Measurements from ENCODE around the gene SPECC1L.

The SPECC1L gene

DNA sequence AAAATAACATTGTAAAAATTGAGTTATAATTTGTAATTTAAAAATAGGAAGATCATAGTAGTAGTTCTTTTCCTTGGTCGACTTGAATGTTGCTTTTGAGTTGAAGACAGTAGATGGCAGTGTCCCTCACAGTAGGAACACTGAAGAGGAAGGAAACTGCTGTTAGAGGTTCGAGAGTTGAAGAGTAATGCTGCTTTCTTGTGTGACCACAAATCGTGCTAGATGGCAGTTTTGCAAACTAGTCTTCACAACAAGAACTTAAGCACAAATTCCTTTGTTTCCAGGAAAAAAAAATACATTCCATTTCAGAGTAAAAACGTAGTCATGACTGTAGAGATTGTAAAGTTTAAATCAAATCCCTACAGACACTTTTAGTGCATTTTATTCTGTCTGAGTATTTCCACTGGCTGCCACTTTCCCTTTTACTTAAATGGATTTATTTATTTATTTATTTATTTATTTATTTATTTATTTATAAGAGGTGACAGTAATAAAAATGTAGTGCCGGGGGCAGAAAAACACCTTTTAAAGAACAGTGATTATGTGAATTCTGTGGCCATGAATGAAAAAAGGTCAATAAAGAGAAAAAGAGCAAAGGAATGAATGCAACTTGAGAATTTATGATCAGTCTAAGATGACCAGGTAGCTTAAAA is 54.6 kb downstream of the SPECC1L start:
- DNase-seq (ENCODE audit: low read depth): peak; percentile 34

DNA sequence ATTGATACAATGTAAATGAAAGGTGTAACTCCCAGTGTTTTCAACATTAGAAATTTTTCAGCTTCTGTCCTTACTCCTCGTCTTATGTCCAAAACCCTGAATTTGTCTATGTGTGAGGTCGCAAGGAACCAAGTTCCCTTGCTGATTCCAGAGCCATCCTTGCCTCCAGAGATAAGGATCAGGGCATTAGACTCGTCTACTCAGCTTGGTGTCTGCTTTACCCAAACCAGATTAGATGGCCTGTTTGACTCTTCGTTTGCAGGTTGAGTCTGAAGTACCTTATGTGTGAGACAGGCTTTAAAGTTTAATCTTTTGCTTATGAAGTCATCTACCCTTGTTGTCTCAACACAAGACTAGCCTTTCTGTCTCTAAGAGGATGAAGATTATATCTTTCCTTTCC is 55.6 kb downstream of the SPECC1L start:
- no peak for DNase-seq (ENCODE audit: low read depth)

DNA sequence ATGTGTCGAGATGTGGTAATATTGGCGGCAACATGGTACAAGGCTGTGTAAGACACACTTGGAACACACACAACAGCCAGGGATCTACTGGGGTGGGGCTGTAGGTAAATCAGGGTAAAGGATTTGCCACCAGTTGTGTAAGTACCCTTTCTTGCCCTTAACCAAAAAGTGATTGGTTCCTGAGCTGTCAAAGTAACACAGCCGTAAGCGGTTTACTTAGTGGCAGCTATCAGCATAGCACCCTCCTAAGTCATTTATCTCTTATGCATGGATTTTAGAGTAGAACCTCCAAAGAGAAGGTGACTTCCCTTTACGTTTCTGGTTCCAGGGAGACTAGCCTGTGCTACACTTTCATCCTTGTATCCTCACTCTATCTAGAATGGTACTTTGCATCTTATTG is 57.2 kb downstream of the SPECC1L start:
- no peak for DNase-seq (ENCODE audit: low read depth)

DNA sequence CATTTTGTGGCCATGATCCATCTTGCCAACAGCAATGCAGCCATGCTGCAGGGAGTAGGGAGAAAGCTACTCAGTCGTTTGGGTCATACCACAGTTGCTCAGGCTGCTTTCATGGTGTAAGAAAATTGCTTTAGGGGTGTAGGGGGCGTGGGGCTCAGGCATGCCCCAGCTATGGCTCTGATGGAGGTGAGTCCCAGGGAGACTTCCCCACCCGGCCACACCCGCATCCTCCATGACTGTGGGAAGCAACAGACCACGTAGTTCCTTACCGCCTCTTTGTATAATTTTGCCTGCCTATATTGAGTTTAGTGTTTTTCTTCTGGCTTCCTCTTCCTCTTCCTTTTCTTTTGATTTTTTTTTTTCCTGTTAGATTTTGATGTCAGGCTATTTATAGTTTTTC is 58.8 kb downstream of the SPECC1L start:
- DNase-seq (ENCODE audit: low read depth): no peak

DNA sequence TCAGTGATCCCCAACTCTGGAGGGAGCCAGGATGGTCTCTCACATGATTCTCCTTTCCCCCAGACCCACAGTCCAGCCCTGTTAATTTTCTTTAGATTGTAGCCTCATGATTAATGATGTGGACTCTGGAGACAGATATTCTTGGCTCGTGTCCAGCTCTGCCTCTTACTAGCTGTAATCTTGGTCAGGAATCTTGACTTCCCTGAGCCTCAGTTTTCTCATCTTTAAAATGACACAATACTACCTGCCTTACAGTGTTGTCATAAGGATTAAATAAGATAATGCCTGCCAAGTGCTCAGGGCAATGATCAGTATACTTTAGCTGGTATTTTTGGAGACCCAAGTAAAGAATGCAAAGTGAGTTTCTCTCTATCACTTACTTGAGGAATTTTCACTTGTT is 60.0 kb downstream of the SPECC1L start:
- no peak for DNase-seq (ENCODE audit: low read depth)

DNA sequence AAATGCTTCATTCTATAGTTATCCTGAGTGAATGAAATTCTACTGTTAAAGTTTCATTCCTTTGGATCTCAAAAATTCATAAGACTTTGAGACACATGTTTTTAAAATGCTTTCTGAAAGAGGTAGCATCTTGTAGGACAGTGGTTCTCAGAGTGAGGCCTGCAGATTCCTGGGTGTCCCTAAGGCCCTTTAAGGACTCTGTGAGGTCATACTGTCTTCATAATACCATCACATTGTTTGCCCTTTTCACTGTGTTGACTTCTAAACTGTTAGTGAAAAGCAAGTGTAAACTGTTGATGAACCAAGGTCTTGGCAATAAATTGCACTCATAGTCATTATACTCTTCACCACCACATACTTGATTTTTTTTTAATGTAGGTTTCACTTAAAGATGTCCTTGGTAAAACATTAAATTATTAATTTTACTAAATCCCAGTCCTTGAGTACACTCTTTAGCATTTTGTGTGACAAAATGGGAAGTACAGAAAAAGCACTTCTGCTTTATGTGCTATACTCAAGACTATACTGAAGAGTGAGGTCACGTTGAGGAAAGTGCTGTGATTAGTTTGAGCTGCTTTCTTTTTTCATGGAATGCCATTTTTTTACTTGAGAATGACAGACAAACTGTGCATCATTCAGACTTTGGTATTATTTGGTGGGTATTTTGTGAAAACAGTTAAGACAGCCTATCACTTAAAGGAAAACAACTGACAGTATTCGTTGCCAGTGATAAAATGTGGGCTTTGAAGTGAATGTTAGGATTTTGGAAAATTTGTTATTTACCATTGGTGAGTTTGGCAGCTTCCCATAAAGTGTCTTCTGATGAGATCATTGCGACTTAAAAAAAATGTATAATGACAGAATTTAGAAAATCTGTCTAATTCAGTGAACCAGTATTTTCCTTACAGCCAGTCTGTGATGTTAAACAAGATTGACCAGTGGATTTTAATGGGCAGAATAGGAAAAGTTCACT is 61.1 kb downstream of the SPECC1L start:
- peak; percentile 23 for DNase-seq (ENCODE audit: low read depth)

DNA sequence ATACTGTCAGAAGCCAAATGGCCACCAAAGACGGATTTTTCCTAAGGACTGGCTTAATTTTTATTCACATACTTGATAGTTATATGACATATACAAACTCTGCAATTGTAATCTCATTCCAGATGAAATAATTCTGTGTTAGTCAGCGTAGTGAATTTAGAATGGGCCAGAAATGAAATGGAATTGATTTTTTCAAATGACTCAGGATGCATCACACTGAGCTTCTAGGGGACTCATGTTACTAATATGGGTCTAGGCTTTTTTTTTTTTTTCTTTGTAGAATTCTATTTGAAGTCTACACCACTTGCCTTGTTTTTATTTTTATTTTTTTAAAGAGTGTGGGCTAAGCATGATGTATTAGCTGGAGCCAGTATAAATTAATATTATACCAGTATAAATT is 62.7 kb downstream of the SPECC1L start:
- peak; percentile 48 for DNase-seq (ENCODE audit: low read depth)

DNA sequence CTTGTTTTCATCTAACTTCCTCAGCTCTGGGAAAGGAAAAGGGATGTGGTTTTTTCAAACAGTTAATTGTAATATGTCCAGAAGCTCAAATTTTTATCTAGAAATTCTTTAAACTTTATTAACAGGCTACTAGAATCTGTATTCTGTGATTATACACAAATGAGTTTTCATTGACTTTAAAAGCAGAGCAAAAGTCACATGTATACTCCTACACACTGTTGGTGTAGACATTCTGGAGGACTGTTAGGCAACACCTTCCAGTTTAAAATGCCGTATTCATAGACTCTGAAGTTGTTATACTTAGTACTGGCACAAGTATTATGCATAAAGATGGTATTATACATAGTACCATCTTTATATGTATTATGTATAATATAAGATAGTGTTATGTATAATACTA is 64.9 kb downstream of the SPECC1L start:
- no peak for DNase-seq (ENCODE audit: low read depth)

DNA sequence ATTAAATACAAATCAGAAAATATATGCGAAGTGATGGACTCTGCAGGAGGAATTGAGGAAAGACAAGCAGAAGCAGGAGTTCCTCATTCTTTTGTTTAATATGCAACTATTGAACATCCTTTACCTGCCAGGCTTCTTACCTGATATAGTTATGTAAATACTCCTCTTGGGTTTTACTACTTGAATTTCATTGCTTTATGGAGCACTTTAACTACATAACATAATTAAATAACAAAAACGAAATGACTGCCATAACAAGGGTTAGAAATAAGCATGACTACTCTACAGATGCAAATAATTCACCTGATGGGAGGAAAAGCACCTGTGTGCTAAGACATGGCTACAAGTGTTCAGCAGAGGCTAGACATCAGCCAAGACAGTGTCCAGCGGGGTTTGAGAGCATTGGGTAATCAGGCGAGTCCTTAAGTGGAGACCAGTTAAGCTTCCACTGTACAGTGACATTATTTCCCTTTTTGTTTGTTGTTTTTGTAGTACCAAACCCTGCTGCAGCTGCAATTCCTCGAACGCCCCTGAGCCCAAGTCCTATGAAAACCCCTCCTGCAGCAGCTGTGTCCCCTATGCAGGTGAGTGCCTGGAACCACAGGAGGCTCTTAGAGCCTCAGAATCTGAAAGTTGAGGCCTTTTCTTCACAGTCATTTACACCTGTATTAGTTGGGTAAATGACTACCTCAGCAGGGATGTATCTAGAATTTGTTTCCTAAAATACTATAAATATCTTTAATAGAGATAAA is 67.4 kb downstream of the SPECC1L start:
- DNase-seq (ENCODE audit: low read depth): no peak

DNA sequence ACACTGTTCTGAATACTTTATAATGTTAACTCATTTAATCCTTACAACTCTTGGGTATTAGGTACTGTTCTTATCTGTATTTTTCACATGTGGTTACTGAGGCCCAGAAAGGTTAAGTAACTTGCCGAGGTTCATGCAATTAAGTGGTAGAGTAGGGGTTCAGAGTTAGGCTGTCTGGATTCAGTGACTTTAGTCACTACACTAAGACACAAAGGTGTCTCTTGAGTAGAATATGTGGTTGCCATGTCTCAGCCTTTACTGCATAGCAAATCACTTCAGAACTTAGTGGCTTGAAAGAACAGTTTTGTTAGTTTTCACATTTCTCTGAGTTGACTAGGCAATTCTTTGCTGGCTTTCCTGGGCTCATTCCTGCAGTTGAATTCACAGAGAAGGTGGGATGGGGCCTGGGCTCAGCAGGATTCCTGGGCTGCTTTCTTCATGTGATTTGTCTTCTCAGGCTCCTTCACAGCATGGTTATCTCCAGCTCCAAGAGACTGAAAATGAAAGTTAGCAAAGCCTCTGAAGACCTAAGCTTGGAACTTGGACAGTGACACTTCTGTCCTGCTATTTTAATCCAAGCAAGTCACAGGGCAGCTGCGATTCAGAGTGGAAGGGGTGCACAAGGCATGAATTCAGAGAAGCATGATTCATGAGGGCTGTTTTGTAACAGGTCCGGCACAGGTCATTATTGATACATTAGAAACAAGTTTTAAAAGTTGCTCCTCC is 68.3 kb downstream of the SPECC1L start:
- DNase-seq (ENCODE audit: low read depth): no peak

DNA sequence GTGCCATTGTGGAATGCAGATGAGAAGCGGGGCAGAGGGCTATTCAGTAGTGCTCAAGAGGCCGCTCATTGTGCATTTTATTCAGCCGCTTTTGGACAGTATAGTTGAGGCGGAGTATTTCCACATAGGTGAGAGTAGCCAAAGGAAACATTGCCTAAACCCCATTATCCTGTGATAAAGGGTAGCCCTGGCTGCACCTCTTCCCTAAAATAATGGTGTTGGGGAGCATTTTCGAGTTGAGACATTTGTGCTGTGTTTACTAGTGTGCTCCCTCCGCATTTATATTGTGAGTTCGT is 68.8 kb downstream of the SPECC1L start:
- no peak for DNase-seq (ENCODE audit: low read depth)

DNA sequence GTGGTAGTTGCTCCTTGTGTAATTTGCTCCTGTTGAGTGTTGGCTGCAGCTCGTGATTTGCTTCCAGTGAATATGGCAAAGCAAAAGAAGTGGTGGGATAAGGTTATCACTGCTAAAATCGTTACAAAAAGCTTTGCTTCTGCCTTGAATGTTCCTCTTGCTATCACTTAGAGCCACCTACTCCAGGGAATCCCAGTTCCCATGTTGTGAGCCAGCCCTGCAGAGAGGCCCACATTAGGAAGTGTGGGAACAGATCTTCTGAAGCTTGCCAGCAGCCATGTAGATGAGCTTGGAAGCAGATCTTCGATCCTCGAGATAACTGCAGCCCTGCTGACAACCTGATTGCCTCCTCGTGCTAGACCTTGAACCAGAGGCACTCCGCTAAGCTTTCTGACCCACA is 71.0 kb downstream of the SPECC1L start:
- no peak for DNase-seq (ENCODE audit: low read depth)

DNA sequence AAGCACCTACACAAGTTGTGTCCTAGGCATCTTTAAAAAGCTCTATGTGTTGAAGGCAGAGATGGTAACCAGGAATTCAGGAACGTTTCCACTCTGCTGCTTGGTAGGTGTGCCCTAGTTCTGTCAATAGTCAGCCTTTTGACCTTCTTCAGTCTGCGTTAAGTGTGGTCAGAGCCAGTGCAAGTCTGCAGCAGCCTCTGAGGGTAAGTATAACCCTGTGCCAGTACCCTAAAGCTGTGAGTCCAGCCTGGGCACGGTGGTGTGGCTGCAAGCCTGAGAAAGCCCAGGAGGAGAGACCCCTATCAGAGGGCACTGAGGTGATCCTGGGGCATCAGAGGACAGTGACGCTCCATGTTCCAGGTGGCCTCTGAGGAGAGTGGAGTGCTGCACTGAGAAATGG is 80.0 kb downstream of the SPECC1L start:
- DNase-seq (ENCODE audit: low read depth): no peak

DNA sequence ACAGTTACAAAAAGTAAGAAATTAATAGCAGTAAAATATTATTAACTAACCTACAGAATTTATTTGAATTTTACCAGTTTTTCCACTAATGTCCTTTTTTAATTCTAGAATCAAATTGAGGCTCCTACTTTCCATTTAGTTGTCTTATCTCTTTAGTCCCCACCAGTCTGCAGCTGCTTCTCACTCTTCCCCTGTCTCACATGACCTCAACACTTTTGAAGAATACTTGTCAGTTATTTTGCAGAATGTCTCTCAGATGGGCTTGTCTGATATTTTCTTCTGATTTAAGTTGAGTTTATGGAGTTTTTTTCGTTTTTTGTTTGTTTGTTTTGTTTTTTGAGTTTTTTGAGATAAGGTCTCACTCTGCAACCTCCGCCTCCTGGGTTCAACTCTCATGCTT is 82.5 kb downstream of the SPECC1L start:
- DNase-seq (ENCODE audit: low read depth): no peak

DNA sequence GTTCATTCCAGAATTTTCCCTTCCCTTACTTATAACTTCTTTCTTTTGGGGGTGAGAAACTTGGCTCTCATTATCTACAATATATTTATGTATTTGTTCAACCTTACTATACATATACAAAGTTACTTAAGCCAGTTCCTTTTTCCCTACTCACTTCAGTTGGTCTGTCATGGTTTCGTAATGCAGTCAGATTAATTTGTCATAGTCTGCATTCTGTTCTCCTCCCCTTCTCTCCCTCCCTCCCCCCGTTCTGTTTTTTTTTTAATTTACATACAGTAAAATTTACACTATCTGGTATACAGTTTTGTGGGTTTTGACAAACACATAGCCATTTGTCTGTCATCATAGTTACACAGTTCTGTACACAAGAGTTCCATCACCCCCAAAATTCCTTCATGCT is 84.9 kb downstream of the SPECC1L start:
- no peak for DNase-seq (ENCODE audit: low read depth)

DNA sequence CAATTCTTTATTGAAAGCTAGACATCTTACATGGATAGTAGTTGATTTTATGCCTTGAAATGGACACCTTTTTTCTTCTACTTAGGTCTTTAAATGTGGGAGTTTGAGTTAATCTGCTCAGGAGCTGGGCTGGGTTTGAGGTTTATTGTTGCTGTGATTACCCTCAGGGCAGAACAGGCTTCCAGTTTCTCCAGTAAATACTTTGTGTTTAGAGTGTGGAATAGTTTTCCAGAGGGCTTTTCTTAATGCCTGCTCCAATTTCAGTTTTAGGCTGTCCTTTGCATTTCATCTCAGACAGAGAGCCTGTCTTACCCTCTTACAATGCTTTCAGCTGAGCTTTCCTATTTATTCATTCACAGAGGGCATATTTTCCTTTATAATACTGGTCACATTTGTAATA is 86.9 kb downstream of the SPECC1L start:
- DNase-seq (ENCODE audit: low read depth): no peak

DNA sequence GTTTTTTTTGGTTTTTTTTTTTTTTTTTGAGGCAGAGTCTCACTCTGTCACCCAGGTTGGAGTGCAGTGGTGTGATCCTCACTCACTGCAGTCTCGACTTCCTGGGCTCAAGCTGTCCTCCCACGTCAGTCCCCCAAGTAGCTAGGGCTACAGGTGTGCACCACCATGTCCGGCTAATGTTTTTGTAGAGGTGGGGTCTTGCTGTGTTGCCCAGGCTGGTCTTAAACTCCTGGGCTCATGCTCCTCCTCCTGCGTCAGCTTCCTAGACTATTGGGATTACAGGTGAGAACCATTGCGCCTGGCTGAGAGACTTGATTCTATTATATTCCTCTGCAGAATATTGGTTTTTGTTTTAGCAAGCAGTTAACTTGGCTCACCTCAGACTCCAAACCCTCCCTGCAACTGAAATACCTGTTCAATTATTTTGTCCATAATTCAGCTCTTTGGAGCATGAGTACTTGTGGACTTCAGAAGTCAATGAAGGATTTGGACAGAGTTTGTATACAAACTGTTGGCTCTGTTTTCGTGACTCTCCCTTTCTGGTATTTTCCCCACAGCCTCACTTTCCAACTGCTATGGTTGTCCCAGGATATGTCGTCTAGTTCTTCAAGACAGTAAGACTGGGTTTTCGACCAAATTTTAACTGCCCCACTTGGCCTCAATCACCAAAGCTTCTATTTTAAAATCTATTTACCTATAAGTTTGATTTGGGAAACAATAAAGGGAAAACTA is 87.6 kb downstream of the SPECC1L start:
- DNase-seq (ENCODE audit: low read depth): no peak

DNA sequence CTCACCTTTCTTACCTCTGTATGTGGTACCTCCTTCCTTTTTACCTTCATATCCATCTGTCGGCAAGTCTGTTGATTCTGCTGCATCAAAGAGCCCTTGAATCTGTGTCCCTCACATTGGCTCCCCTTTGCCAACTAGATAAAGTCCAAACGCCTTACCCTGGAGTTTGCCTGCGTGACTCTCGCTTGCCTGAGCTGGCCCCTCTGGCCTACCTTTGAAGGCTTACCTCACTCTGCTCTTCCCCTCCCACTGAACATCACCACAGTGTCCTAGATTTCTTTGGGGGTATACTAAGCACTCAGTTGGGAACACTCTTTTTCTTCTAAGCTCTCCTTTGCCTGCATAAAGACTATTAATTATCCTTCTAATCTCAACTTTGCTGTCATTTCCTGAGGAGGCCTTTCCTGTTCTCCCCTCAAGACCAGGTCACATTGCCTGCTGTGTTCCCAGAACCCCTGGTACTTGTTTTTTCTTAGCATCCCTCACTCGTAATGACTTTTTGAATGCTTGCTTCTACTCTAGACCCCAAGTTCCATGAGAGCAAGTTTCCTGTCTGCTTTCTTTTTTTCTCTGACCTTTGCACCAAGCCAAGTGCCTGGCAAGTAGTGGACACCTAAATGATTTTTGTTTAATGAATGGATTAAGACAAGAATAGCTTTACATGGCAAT is 89.0 kb downstream of the SPECC1L start:
- DNase-seq (ENCODE audit: low read depth): no peak

DNA sequence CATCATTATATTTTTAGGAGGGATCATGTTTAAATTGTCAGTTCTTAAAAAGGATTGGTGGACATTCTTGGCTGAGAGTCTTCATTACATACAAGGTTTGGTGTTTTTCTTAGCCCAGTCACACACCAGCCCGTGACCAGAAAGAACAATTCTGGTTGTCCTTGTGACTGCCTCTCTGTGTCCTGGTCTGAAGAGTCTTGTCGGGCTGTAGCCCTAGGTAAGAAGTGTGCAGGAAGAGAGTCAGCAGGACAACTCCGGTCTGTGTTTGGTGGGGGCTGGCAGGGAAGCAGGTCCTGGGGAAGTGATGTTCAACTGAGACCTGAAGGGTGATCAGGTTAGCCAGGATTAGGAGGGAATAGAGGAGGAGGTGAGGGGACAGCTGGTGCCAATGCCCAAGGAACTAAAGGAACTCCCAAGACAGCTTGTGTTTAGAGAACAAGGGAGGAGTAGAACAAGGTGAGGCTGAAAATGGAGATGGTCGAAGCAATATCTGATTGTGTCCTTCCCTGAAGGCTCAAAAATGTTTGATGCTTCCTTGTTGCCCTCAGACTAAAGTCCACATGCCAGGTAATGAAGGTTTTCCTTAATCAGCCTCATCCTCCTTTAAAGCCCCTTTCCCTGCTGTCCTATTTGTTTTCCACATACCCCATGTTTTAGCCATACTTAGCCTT is 91.5 kb downstream of the SPECC1L start:
- no peak for DNase-seq (ENCODE audit: low read depth)

DNA sequence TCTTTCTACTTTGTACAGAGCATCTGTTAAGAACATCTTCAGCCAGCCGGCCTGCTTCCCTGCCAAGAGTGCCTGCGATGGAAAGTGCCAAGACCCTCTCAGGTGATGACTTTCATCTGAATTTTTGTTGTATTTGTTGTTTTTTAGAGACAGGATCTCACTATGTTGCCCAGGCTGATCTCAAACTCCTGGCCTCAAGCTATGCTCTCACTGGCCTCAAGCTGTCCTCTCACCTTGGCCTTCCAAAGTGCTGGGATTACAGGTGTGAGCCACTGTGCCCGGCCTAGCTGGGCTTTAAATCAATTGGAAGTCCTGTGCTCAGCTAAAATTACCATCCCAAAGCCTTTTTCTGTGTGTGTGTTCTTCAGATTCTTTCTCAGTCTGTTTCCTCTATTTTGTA is 92.6 kb downstream of the SPECC1L start:
- DNase-seq (ENCODE audit: low read depth): no peak

DNA sequence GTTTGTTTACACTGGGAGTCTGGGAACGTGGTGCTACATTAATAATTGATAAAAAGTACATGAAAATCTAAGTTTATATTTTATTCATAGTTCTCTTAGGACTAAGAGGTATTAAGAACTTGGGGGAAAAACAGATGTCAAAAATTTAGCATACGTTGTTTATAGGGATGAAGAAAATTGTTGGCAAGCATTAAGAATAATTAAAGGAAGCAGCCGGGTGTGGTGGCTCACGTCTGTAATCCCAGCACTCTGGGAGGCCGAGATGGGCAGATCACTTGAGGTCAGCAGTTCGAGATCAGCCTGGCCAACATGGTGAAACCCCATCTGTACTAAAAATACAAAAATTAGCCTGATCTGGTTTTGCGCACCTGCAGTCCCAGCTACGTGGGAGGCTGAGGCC is 96.1 kb downstream of the SPECC1L start:
- no peak for DNase-seq (ENCODE audit: low read depth)

All from HS-27A (cell line).